Erythroblast (primary cell): ENCODE results near the gene RIMKLB.

Experiments
- DNase-seq, 2 experiments: peaks; one replicate each; lab custom pipeline; 2025; lab: John Stamatoyannopoulos, UW
- GATA1 ChIP-seq: IDR thresholded peaks from 2 replicates; pipeline ENCODE4 v1.6.1; 2011; ENCODE audit warnings: low read depth, mild to moderate bottlenecking, control low read depth, low read length, moderate library complexity
- POLR2A ChIP-seq: IDR thresholded peaks from 2 replicates; pipeline ENCODE4 v1.6.1; 2011; ENCODE audit warnings: mild to moderate bottlenecking, low read length

The RIMKLB gene, protein sequence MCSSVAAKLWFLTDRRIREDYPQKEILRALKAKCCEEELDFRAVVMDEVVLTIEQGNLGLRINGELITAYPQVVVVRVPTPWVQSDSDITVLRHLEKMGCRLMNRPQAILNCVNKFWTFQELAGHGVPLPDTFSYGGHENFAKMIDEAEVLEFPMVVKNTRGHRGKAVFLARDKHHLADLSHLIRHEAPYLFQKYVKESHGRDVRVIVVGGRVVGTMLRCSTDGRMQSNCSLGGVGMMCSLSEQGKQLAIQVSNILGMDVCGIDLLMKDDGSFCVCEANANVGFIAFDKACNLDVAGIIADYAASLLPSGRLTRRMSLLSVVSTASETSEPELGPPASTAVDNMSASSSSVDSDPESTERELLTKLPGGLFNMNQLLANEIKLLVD

DNA sequence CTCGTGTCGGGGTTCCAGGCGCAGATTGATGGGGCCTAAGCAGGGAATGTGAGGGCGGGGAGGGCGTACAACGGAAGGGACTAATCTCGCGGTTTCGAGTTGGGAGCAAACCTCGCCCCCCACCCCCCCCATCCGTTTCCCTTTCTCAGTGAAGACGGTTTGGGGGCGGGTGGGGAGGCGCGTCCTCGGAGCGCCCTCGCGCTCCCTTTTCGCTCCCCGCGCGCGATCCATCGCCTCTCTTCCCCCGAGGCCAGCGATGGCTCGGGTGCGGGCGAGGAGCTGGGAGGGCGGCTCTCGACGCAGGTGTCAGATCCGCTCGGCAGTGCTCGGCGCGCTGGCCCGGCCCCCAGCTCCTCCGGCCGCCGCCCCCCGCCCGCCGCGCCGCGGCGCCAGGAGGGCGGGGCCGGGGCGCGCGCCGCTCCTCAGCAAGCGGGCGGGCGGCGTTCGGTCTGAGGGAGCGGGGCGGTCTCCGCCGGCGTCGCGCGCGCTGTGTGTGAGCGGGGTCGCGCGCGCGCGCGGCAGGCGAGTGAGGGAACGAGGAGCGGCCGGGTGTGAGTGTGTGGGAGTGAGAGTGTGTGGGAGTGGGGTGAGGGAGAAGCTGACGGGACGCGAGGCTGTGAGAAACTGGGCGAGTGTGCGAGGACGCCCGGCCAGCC lies at the start of gene RIMKLB:
RIMKLB (plus strand) TSS at position 516 of the 656 bp plus-strand sequence. CDS start 15,876 bp downstream, outside the sequence.
- peak; percentile 84 to 86 for DNase-seq
- TF ChIP-seq POLR2A (peak; percentile 65), GATA1 (no peak)

GRCh38 chr12:8648576-8649205 lies 49.1 kb upstream of the RIMKLB start:
- no peak for DNase-seq
- no peak for TF ChIP-seq POLR2A
- no peak for TF ChIP-seq GATA1

GRCh38 chr12:8655421-8655820 lies 42.4 kb upstream of the RIMKLB start:
- no peak for DNase-seq

GRCh38 chr12:8658346-8658745 lies 39.4 kb upstream of the RIMKLB start:
- no peak for DNase-seq
- TF ChIP-seq POLR2A (no peak), GATA1 (no peak)

More at GRCh38 chr12:8655421-8655820, 42.4 kb upstream of the RIMKLB start:
- TF ChIP-seq POLR2A = no peak
- TF ChIP-seq GATA1 = no peak

DNA sequence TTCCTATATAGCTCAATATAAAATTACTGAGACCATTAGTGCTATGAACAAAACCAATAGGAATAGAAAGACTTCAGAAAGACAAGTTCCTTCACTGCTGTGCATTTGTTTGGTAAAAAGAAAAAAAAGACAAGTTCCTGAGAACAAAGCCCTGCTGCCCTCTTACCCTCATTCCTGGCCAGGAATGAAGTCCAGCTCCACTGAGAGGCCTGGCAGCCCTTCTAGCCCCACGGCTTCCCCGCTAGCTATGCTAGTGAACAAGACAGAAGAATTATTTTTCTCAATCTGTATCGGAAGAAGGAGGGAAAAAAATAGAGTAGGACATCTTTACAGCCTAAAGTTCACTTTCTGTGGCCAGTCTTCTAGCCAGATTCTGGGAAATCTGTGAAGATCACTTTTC lies 36.8 kb upstream of the RIMKLB start:
- no peak for DNase-seq
- TF ChIP-seq GATA1 = no peak
- TF ChIP-seq POLR2A = no peak

DNA sequence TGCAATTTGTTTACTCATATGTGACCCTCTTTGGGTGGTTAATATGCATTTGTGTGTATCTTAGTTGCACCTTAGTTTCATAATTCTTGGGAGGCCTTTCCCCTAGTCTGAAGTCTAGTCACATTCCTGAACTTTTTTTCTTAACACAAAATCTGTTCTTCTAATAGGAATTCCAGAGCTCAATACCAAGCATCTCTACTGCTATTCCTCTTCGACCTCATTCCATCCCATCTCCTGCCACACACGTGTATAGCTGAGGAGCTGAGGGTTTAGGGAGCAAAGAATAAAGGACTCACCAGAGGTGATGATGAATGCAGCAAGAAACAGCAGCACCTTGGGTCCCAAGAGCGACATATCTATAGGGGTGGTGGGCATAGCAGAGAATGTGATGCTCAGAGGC lies 36.0 kb upstream of the RIMKLB start:
- TF ChIP-seq GATA1 = no peak
- TF ChIP-seq POLR2A = no peak
- no peak for DNase-seq

GRCh38 chr12:8662593-8662992 lies 35.2 kb upstream of the RIMKLB start, which contains the start of gene MFAP5:
TSS of gene MFAP5 (minus strand) at chr12:8662826. CDS start at chr12:8662104, 722 bp downstream.
- DNase-seq = no peak
- TF ChIP-seq GATA1 = no peak

GRCh38 chr12:8664228-8664913 lies 33.4 kb upstream of the RIMKLB start:
- no peak for DNase-seq

DNA sequence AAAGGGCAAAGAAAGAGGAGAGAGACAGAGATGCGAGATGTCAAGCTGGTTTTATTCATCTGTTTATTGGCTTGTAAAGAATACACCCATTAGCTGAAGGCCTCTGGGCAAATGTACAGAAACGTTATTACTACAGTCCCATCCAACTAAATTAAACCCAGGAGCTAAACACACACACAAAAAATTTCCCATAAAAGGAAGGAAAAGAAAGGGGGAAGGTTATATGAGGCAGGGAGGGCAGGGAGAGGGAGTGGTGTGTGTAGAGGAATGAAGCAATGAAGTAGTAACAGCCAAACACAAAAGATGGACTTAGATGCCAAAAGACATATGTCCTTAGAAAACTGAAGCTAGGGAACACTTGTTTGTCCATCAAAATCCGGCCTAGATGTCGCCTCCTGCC lies 32.0 kb upstream of the RIMKLB start:
- TF ChIP-seq GATA1 (no peak), POLR2A (no peak)
- no peak for DNase-seq

More at GRCh38 chr12:8664228-8664913, 33.4 kb upstream of the RIMKLB start:
- TF ChIP-seq POLR2A = no peak
- no peak for TF ChIP-seq GATA1

DNA sequence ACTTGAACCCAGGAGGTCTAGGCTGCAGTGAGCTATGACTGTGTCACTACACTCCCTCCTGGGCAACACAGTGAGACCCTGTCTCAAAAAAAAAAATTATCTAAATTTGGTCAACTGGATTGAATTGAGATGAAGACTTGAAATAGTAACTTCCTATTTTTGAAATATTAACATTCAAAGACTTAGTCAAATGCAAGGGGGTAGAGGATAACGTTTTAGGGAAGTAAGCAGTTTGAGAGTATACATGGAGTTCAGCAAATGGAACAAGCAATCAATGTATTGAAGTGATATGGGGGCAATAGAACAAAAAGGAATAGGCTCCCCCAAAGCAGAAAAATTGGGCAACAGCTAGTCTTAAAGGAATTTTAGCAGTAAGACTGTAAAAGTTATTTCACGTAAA lies 30.5 kb upstream of the RIMKLB start:
- no peak for TF ChIP-seq POLR2A
- no peak for TF ChIP-seq GATA1
- DNase-seq = no peak

- DNase-seq = no peak
- no peak for TF ChIP-seq POLR2A
- no peak for TF ChIP-seq GATA1
Measured at GRCh38 chr12:8668441-8668840, 29.4 kb upstream of the RIMKLB start.

GRCh38 chr12:8672381-8672780 lies 25.4 kb upstream of the RIMKLB start:
- TF ChIP-seq GATA1 (no peak), POLR2A (no peak)
- no peak for DNase-seq

DNA sequence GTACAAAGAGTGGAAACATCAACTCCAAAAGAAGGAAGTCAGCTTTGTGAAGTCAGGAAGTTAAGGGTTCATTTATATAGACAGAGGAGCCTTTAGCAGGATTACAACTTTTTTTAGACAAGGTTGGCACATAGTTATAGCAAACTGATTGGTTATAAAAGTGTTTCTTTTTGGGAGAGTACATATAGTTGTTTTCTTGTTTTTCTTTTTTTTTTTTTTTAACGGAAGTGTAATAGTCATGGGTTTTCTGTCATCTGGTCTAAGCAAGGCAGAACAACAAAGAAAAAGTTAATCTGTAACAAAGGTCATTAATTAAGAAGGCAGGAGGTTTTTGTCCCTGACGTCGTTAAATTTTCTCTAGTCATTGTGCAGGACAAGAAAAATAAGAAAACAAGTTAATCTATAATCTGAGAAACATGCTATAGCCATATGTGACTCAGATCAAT lies 22.2 kb upstream of the RIMKLB start:
- no peak for TF ChIP-seq GATA1
- TF ChIP-seq POLR2A = no peak
- no peak for DNase-seq
